IMR-90 (cell line): ENCODE results near the gene DUOX2.

Source experiments
- BHLHE40 ChIP-seq: fragments of 150-350 bp; IDR thresholded peaks from 2 replicates; pipeline ENCODE4 v1.6.1; 2016; ENCODE audit warnings: mild to moderate bottlenecking, low read depth, low read length
- CEBPB ChIP-seq: IDR thresholded peaks from 2 replicates; pipeline ENCODE4 v1.6.1; 2012; ENCODE audit warnings: low read depth, low read length, improper control_type of control experiment
- CTCF ChIP-seq: conservative IDR thresholded peaks from 2 replicates; pipeline ENCODE4 v1.5.1; 2012; ENCODE audit warnings: mild to moderate bottlenecking, low read depth, low read length, improper control_type of control experiment
- FOS ChIP-seq: fragments of 150-350 bp; IDR thresholded peaks from 2 replicates; pipeline ENCODE4 v1.6.1; 2016; ENCODE audit warnings: low read depth, low read length
- MAFK ChIP-seq: IDR thresholded peaks from 2 replicates; pipeline ENCODE4 v1.6.1; 2012; ENCODE audit warnings: low read depth, low read length, improper control_type of control experiment
- MAZ ChIP-seq: IDR thresholded peaks from 2 replicates; pipeline ENCODE4 v1.6.1; 2012; ENCODE audit warnings: low read depth, mild to moderate bottlenecking, low read length, improper control_type of control experiment, moderate library complexity, borderline replicate concordance
- MXI1 ChIP-seq: IDR thresholded peaks from 2 replicates; pipeline ENCODE4 v1.6.1; 2012; ENCODE audit warnings: low read depth, mild to moderate bottlenecking, low read length, moderate library complexity, borderline replicate concordance
- POLR2A ChIP-seq: IDR thresholded peaks from 2 replicates; pipeline ENCODE4 v1.6.1; 2012; ENCODE audit warnings: mild to moderate bottlenecking, low read depth, low read length
- RAD21 ChIP-seq: IDR thresholded peaks from 2 replicates; pipeline ENCODE4 v1.6.1; 2012; ENCODE audit warnings: low read length, improper control_type of control experiment
- RCOR1 ChIP-seq: IDR thresholded peaks from 2 replicates; pipeline ENCODE4 v1.6.1; 2012; ENCODE audit warnings: mild to moderate bottlenecking, low read length, improper control_type of control experiment; ENCODE audit not compliant: insufficient replicate concordance
- RFX5 ChIP-seq: IDR thresholded peaks from 2 replicates; pipeline ENCODE4 v1.8.0; 2012; ENCODE audit warnings: low read depth, mild to moderate bottlenecking, low read length, moderate library complexity
- SMC3 ChIP-seq: fragments of 150-350 bp; IDR thresholded peaks from 2 replicates; pipeline ENCODE4 v1.6.1; 2016; ENCODE audit warnings: low read depth, mild to moderate bottlenecking, antibody characterized with exemption, low read length, moderate library complexity
- USF2 ChIP-seq: fragments of 150-350 bp; IDR thresholded peaks from 2 replicates; pipeline ENCODE4 v1.6.1; 2017; ENCODE audit warnings: mild to moderate bottlenecking, antibody characterized with exemption, low read length, low read depth

GRCh38 chr15:45088801-45089711 lies 24.9 kb downstream of the DUOX2 start:
- TF ChIP-seq CTCF (no peak), RFX5 (no peak), RCOR1 (no peak), SMC3 (no peak), POLR2A (no peak), CEBPB (no peak), FOS (no peak), BHLHE40 (no peak), USF2 (no peak), RAD21 (no peak), MAZ (no peak), MAFK (no peak), MXI1 (no peak)
